GM03348 (cell line): ENCODE data around the gene TRAF1.
A peak's percentile ranks its signal among the peaks of the same experiment; 100 is the strongest.

Experiments used
- DNase-seq: peaks from one replicate; pipeline ENCODE4 v3.0.0; 2012; ENCODE audit warnings: low spot score

The TRAF1 gene

GRCh38 chr9:120890320-120891244 lies 36.0 kb downstream of the TRAF1 start:
- DNase-seq, result no peak

- no peak for DNase-seq
These were observed 36.9 kb downstream of the TRAF1 start for GRCh38 chr9:120889606-120890271.

- DNase-seq, result no peak
These were observed 38.0 kb downstream of the TRAF1 start for GRCh38 chr9:120888626-120889025.

DNA sequence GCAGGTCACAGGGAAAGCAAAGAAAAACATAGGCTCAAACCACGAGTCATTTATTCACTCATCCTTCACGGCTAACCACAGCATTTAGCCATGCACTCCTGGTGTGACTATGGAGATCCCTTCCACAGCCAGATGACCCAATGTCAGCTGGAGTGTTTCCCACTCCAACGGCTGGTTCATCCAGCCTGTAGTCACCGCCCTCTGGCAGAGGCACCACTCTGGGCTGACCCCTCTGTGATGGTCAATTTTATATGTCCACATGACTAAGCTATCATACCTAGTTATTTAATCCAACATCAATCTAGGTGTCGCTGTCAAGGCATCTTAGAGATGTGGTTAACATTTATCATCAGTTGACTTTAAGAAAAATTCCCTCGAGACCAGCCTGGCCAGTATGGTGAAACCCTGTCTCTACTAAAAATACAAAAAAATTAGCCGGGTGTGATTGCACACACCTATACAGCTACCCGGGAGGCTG lies 40.1 kb downstream of the TRAF1 start:
- DNase-seq, result peak; percentile 60

DNA sequence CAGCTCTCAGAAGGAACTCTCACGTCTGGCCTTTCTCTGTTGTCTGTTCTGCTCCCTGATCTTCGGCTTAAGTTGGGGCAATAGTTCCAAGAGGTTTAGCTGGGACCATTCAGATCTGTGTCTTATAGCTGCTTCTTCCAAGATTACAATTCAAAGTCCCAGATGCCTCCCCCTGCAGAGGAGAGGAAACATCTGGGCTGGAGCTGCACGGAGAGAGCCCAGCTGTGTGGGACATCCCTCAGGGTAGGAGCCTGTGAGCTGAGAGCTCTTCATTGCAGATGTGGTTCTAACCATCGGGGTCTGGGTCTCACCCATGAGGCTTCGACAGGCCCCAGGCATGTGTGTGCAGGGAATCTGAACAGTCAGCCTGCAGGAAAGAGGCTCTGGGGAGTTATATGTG lies 40.6 kb downstream of the TRAF1 start:
- no peak for DNase-seq

- DNase-seq, result no peak
These were observed 41.1 kb downstream of the TRAF1 start for GRCh38 chr9:120885457-120885856.

DNA sequence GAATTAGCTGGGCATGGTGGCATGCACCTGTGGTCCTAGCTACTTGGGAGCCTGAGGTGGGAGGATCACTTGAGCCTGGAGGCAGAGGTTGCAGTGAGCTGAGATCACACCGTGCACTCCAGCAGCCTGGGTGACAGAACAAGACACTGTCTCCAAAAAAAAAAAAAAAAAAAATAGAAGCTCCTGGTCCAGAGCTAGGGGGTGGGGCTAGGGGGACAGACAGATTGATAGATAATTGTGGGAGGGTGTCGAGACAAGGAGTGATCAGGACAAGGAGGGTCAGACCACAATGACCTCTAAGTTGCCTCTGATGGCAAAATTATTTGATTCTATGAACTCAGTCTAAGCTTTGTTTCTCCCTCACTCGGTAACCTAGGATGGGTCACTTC lies 43.0 kb downstream of the TRAF1 start:
- DNase-seq, result no peak

DNA sequence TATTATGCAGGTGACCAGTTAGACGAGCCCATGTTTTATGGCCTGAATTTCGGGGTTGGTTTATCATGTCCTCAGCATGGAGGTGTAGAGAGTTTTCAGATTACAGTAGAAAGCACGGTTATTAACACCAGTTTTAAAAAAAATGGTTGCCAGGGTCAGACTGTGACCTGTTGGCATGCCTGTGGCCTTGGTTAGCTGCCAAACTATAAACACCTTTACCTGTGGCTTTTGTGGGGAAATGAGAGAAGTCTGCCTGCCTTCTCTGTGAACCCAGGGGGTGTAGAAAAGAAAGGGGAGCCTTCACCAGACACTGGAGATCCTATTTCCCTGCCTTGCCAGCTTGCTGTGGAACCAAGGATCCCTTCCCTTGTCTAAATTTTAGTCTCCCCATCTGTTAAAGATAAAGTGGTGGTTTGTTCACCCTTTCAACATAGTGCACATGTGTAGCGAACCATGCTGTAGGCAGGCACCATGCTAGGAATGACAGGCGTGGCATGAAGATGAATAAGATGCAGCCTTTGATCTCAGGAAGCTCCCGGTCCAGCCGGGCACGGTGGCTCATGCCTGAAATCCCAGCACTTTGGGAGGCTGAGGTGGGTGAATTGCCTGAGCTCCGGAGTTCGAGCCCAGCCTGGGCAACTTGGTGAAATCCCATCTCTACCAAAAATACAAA lies 43.5 kb downstream of the TRAF1 start:
- DNase-seq, result no peak

- DNase-seq, result no peak
These were observed 47.1 kb downstream of the TRAF1 start for GRCh38 chr9:120879446-120879845.

DNA sequence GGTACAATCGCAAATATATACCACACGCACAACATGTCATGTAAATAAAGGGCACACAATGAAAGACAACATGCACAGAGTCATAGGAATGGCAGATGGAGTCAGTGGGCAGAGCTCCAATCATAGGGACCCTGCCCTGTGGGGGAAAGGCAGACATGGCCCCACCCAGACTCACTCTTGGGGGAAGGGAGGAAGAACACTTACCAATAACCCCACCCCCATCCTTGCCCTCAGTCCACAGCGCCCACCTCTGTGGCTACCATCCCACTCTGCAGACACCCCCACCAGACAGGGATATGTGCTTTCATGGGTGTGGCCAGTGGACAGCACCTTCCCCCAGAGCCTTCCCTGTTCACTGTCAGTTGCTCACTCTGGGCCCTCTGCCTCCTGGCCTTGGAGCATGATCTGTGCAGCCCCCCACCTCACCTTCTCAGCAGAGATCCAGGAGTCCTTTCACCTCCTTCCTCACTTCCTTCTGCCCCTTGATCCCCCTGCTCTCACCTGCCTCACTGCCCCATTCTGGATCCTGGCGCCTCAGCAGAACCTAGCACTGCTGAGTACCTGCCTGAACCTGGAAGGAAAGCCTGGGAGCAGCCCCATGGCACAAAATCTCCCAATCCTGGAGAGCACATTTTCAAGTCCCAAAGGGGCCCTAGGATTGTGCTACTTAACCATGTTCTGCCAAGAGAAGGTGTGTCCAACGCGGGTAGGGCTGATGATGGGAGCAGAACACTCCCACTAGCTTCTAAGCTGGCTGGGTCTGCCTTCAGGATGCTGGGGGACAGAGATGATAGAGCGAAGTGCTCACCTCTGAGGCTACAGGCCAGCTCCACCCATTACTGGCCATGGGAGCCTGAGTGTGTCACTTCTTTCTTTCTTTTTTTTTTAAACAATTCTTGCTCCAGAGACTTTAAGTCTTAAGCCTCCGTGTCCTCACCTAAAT lies 48.1 kb downstream of the TRAF1 start:
- DNase-seq, result no peak

- peak; percentile 88 for DNase-seq
These were observed 49.1 kb downstream of the TRAF1 start for GRCh38 chr9:120877276-120878034.

DNA sequence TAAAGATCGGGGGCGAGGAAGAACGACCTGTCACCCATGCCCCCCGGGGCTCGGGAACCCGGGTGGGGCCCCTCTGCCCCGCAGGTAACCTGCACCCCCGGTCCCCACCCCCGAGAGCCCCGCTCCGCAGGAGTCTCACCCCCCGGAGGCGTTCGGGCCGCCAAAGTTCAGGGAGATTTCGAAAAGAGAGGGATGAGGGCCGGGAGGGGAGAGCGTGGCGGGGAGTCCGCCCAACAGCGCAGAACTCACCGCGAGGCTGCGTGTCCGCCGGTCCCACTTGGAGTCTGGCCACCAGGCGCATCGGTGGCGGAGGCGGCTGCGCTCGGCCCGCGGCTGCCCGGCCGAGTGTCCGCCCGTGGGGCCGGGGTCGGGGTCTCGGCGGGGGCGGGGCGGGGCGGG lies 49.8 kb downstream of the TRAF1 start, which contains the start of gene PHF19:
PHF19 (minus strand) TSS at position 347 of the 399 bp plus-strand sequence. CDS start 2,447 bp downstream, outside the sequence.
- peak; percentile 71 for DNase-seq

DNA sequence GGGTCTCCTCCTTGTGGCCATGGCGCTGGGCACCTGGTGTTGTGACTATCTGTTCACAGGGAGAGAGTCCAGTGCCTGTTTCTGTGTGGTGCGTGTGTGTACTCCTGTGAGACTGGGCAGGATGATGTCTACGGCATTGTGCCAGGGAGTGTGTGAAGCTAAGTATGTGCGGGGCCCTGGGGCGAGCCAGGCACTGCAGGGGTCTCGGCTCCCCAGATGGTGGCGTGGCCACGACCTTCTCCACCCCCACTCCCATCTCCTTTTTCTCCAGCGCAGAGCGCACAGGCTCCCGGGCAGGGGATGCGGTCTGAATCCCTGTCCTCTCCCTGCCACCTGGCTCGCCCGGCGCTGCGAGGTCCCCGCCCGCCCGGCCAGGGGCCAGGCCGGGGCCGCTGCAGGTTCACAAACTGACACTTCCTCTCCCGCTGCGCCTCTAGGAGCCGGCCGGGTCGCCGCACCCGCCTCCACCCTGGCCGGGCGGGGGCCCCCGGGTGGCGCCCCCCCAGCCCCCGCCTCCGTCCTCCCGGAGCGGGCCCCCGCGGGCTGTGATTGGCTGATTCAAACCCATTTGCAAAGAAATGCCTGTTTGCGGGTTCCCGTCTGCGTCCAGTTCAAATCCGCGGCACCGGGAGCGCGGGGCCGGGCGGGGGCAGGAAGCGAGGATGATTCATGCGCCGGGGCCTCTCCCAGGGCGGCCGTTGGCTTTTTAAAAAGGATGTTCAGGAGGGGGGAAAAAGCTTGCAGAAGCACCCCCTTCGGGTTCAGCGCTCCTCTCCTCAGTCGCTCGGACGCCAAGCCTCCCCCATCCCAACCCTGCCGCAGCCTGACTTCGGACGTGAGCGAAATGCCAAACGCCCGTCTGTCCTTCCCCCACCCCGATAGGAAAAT lies 50.4 kb downstream of the TRAF1 start:
- peak; percentile 93 for DNase-seq

GRCh38 chr9:120875643-120875953 lies 51.0 kb downstream of the TRAF1 start:
- DNase-seq, result no peak

DNA sequence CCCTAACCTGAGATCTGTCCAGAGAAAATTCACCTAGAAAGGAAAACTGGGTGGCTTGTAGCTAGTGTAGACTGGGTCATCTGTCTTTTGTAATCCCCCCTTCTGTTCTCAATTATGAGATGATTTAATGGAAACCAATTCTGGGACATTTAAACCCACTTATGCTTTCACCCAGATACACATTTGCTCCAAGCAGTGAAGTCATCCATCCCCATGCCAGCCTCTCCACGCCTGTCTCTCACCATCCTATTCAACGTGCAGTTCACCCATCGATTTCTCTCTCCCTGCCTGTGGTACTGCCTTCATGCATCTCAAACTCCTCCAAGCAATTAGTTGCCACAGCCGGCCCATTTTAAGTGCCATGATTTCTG lies 51.4 kb downstream of the TRAF1 start:
- DNase-seq, result no peak

DNA sequence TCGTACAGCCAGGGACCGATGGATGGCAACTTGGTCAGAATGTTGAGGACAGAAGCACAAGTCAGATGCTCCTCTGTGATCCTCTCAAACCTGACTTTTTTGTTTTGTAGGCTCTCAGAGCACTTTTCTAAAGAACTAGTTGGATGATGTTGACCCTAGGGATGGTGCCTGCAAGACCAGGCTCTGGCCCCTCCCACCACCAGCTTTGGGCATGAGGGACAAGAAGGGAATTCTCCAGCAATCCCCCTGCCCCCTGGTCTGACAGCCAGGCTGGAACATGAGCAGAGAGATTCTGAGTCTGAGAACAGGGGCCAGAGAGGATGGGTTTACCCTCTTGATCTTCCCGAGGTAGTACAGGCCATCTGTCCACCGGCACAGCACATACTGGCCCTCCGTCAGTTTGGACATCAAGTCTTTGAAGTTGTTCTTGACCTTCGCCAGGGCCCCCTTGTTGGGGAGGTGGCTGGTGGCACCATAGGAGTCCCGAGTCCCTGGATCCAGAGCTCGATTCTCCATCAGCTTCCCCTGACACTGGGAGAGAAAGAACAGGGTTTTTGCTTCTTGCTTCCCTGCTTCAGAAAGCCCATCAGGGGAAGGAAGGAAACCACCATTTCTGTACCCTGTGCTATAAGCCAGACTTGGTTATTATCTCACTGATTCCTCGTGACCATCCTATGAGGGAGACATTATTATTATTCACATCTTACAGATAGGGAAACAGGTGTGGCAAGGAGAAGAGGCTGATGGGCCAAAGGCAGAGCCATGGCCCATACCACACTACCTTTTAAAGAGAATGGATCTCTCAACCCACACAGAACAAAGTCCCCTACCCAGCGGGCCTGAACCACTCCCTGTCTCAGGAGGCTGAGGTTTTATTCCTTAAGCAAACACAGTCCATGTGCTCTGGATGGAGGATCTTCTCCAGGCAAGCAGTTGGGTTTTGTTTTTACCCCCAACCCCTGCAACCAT lies 52.1 kb downstream of the TRAF1 start:
- no peak for DNase-seq

GRCh38 chr9:120873512-120873911 lies 53.1 kb downstream of the TRAF1 start:
- no peak for DNase-seq

DNA sequence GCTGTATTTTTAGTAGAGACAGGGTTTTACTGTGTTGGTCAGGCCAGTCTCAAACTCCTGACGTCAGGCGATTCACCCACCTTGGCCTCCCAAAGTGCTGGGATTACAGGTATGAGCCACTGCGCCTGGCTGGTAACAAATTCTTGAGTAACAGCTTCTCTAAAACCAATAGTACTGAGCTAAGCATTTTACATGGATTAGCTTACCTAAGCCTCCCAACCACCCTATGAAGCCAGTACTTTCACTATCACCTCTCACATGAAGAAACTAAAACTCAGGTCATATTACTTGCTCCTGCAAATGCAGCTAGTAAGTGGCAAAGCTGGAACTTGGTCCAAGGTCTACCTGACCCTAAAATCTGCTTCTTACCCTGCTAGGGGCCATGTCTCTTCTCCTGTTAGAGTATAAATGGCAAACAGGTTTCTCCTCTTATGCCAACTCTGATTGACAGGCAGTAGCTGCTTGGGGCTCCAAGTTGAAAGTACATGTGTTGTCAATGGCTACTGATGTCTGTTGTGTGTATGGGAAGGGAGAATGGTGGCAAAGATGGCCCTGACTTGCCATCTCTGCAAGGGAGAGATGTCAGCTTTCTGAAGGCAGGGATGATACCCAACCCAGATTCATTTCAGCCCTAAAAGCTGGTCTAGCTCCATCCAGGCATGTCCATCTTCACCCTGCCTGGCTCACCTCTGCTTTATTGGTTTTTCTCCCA lies 53.6 kb downstream of the TRAF1 start:
- no peak for DNase-seq
